Activated naive CD8-positive, alpha-beta T cell (primary cell): ENCODE data around the gene SLC24A4.

Source experiments
- H3K27ac Mint-ChIP-seq: one replicate; pipeline ENCODE4 v1.8.0; 2021; ENCODE audit warnings: mixed read lengths
- H3K27me3 Mint-ChIP-seq: one replicate; pipeline ENCODE4 v1.8.0; 2021; ENCODE audit warnings: mixed read lengths
- H3K36me3 Mint-ChIP-seq: one replicate; pipeline ENCODE4 v1.8.0; 2021; ENCODE audit warnings: mixed read lengths
- H3K4me1 Mint-ChIP-seq: one replicate; pipeline ENCODE4 v1.8.0; 2021; ENCODE audit warnings: low read depth, mixed read lengths
- H3K4me3 Mint-ChIP-seq: one replicate; pipeline ENCODE4 v1.8.0; 2021; ENCODE audit warnings: mild to moderate bottlenecking, mixed read lengths
- H3K9me3 Mint-ChIP-seq: one replicate; pipeline ENCODE4 v1.8.0; 2021; ENCODE audit warnings: low read depth, mixed read lengths

Gene SLC24A4

GRCh38 chr14:92544051-92544720 is 221.2 kb downstream of the SLC24A4 start:
- no peaks in the 10 kb centered on the region for H3K9me3 Mint-ChIP-seq
- H3K27me3 Mint-ChIP-seq, result no peaks in the 10 kb centered on the region
- H3K4me1 Mint-ChIP-seq, result peaks cover 52% of the 10 kb centered on the region
- no peak overlapping the region for H3K4me3 Mint-ChIP-seq
- H3K36me3 Mint-ChIP-seq, result no peaks in the 10 kb centered on the region
- no peak overlapping the region for H3K27ac Mint-ChIP-seq

GRCh38 chr14:92546347-92547053 is 223.5 kb downstream of the SLC24A4 start:
- peaks cover 45% of the 10 kb centered on the region for H3K4me1 Mint-ChIP-seq
- no peak overlapping the region for H3K4me3 Mint-ChIP-seq
- H3K27ac Mint-ChIP-seq, result no peak overlapping the region
- H3K27me3 Mint-ChIP-seq, result no peaks in the 10 kb centered on the region
- no peaks in the 10 kb centered on the region for H3K9me3 Mint-ChIP-seq
- H3K36me3 Mint-ChIP-seq, result peaks cover 6% of the 10 kb centered on the region

- no peak overlapping the region for H3K27ac Mint-ChIP-seq
- no peaks in the 10 kb centered on the region for H3K9me3 Mint-ChIP-seq
- no peaks in the 10 kb centered on the region for H3K27me3 Mint-ChIP-seq
- peaks cover 44% of the 10 kb centered on the region for H3K4me1 Mint-ChIP-seq
- peaks cover 6% of the 10 kb centered on the region for H3K36me3 Mint-ChIP-seq
- H3K4me3 Mint-ChIP-seq, result no peak overlapping the region
These were observed 226.3 kb downstream of the SLC24A4 start for GRCh38 chr14:92549105-92549858.

GRCh38 chr14:92549859-92550230 is 226.9 kb downstream of the SLC24A4 start:
- peaks cover 6% of the 10 kb centered on the region for H3K36me3 Mint-ChIP-seq
- H3K9me3 Mint-ChIP-seq, result no peaks in the 10 kb centered on the region
- H3K27me3 Mint-ChIP-seq, result no peaks in the 10 kb centered on the region
- H3K27ac Mint-ChIP-seq, result no peak overlapping the region
- peaks cover 41% of the 10 kb centered on the region for H3K4me1 Mint-ChIP-seq
- H3K4me3 Mint-ChIP-seq, result no peak overlapping the region
